ENCODE data around the gene LAP3.
"Not testable (repeated sequence)": the region's sequence is repeated elsewhere in the genome, so short reads cannot be mapped to it uniquely, and the experiment has no call there.

The LAP3 gene

GRCh38 chr4:17576932-17577664, at the start of gene LAP3:
TSS of gene LAP3 (plus strand) at chr4:17577198. CDS start at chr4:17577466, 268 bp downstream.
- peak; percentile 93 for DNase-seq

GRCh38 chr4:17528551-17529165, 48.3 kb upstream of the LAP3 start:
- DNase-seq: no peak

- no peak for DNase-seq
These were observed 45.3 kb upstream of the LAP3 start for GRCh38 chr4:17531538-17532285.

- no peak for DNase-seq
These were observed 42.3 kb upstream of the LAP3 start for GRCh38 chr4:17534705-17535104.

- no peak for DNase-seq
These were observed 41.8 kb upstream of the LAP3 start for GRCh38 chr4:17535242-17535641.

- no peak for DNase-seq
These were observed 41.1 kb upstream of the LAP3 start for GRCh38 chr4:17535906-17536305.

- not testable (repeated sequence) for DNase-seq
These were observed 39.9 kb upstream of the LAP3 start for GRCh38 chr4:17537060-17537459.

- DNase-seq: peak; percentile 88
These were observed 32.8 kb upstream of the LAP3 start for GRCh38 chr4:17544205-17544604.

- peak; percentile 88 for DNase-seq
These were observed 32.2 kb upstream of the LAP3 start for GRCh38 chr4:17544831-17545234.

GRCh38 chr4:17545374-17546140, 31.4 kb upstream of the LAP3 start:
- no peak for DNase-seq

GRCh38 chr4:17546222-17546621, 30.8 kb upstream of the LAP3 start:
- DNase-seq: no peak

- DNase-seq: no peak
These were observed 30.3 kb upstream of the LAP3 start for GRCh38 chr4:17546678-17547077.

- no peak for DNase-seq
These were observed 26.4 kb upstream of the LAP3 start for GRCh38 chr4:17550549-17550948.

GRCh38 chr4:17552427-17552826, 24.6 kb upstream of the LAP3 start:
- DNase-seq: no peak

- DNase-seq: no peak
These were observed 22.4 kb upstream of the LAP3 start for GRCh38 chr4:17554568-17554967.

GRCh38 chr4:17556498-17556897, 20.5 kb upstream of the LAP3 start:
- no peak for DNase-seq

- no peak for DNase-seq
These were observed 19.1 kb upstream of the LAP3 start for GRCh38 chr4:17557880-17558279.

GRCh38 chr4:17558941-17559708, 17.9 kb upstream of the LAP3 start:
- no peak for DNase-seq

GRCh38 chr4:17559709-17560048, 17.3 kb upstream of the LAP3 start:
- DNase-seq: no peak

GRCh38 chr4:17560065-17560673, 16.8 kb upstream of the LAP3 start:
- DNase-seq: no peak

- DNase-seq: no peak
These were observed 15.6 kb upstream of the LAP3 start for GRCh38 chr4:17561195-17561909.

Measured in NCI-H2029 (cell line).